Measurements from ENCODE around the gene MMP25. TPM values are rescaled to one million over a fixed set of nuclear protein-coding genes. Genes with fewer than 3 reads are reported as not detected.

Gene MMP25
- total RNA-seq, 1 experiment from 2014 or later, result 49.0 TPM

- CTCF ChIA-PET, result interaction anchor here (0.6 to 13.4 kb wide), 20 partner anchors 9 to 163 kb away, joined by 3 to 355 read pairs (median 6); partner anchors contain the start of genes CLDN6, CLDN9, HCFC1R1 and KREMEN2
- ATAC-seq, result peak; percentile 11
- peak overlapping the region; percentile 77; the same call in 1 of the 2 replicates for H3K27ac Mint-ChIP-seq
- no peak overlapping the region for H3K4me3 Mint-ChIP-seq
- H3K9me3 Mint-ChIP-seq, result no peaks in the 10 kb centered on the region
- no peaks in the 10 kb centered on the region for H3K27me3 Mint-ChIP-seq (ENCODE audit: low read depth)
- DNase-seq (ENCODE audit: low spot score), result peak; percentile 50
- no peaks in the 10 kb centered on the region for H3K36me3 Mint-ChIP-seq
- POLR2A ChIA-PET, result interaction anchor here (1.0 to 13.9 kb wide), 3 partner anchors 20 to 31 kb away, joined by 3 to 502 read pairs (median 3); partner anchors contain the start of genes CLDN6, HCFC1R1, THOC6 and TNFRSF12A
- peaks cover 14% of the 10 kb centered on the region for H3K4me1 Mint-ChIP-seq
- no peak for TF ChIP-seq GTF2I (CRISPR knock-in tag; conservative IDR thresholded peaks at IDR 0.05)
- TF ChIP-seq RELA (CRISPR knock-in tag; IDR thresholded peaks at IDR 0.05; ENCODE audit: borderline replicate concordance), result no peak
- no peak for TF ChIP-seq ZNF232 (CRISPR knock-in tag; IDR thresholded peaks at IDR 0.05)
- TF ChIP-seq USF1 (CRISPR knock-in tag; IDR thresholded peaks at IDR 0.05), result no peak
- TF ChIP-seq ZNF416 (CRISPR knock-in tag; IDR thresholded peaks at IDR 0.05), result no peak
- no peak for TF ChIP-seq ATF3 (CRISPR knock-in tag; conservative IDR thresholded peaks at IDR 0.05)
- TF ChIP-seq GABPB1 (CRISPR knock-in tag; IDR thresholded peaks at IDR 0.05), result no peak
- no peak for TF ChIP-seq ESRRA (CRISPR knock-in tag; IDR thresholded peaks at IDR 0.05; ENCODE audit: borderline replicate concordance)
- TF ChIP-seq PREB (CRISPR knock-in tag; IDR thresholded peaks at IDR 0.05; ENCODE audit: borderline replicate concordance), result no peak
- TF ChIP-seq ZNF423 (CRISPR knock-in tag; IDR thresholded peaks at IDR 0.05), result no peak
- TF ChIP-seq E2F1 (CRISPR knock-in tag; IDR thresholded peaks at IDR 0.05), result no peak
- no peak for TF ChIP-seq ZNF138 (CRISPR knock-in tag; conservative IDR thresholded peaks at IDR 0.05)
- no peak for TF ChIP-seq ARID4B (CRISPR knock-in tag; IDR thresholded peaks at IDR 0.05; ENCODE audit: borderline replicate concordance)
- TF ChIP-seq ZMAT4 (CRISPR knock-in tag; IDR thresholded peaks at IDR 0.05), result no peak
Measured at GRCh38 chr16:3001316-3001715, 45.0 kb upstream of the MMP25 start.

- peak; percentile 85 for ATAC-seq
- Mint-ChIP-seq H3K27ac (no peak overlapping the region), H3K4me1 (peaks cover 37% of the 10 kb centered on the region), H3K36me3 (no peaks in the 10 kb centered on the region), H3K27me3 (ENCODE audit: low read depth) (no peaks in the 10 kb centered on the region), H3K4me3 (peak overlapping the region; percentile 42), H3K9me3 (no peaks in the 10 kb centered on the region)
- ChIA-PET POLR2A (interaction anchor here (0.9 to 13.9 kb wide), 4 partner anchors 9 to 55 kb away, joined by 5 to 502 read pairs (median 10); partner anchors contain the start of genes CLDN6, CLDN9, HCFC1R1 and THOC6), CTCF (interaction anchor here (0.5 to 13.4 kb wide), 18 partner anchors 8 to 1966 kb away, joined by 3 to 360 read pairs (median 5); partner anchors contain the start of genes CLDN6, CLDN9, HCFC1R1 and KREMEN2)
- DNase-seq (ENCODE audit: low spot score), result peak; percentile 99
- TF ChIP-seq USF2 (CRISPR knock-in tag; IDR thresholded peaks at IDR 0.05) (peak; percentile 46), E2F4 (CRISPR knock-in tag; IDR thresholded peaks at IDR 0.05; ENCODE audit: borderline replicate concordance, low read depth) (no peak), ERG (CRISPR knock-in tag; IDR thresholded peaks at IDR 0.05) (no peak), ZMAT4 (CRISPR knock-in tag; IDR thresholded peaks at IDR 0.05) (no peak), MLX (CRISPR knock-in tag; IDR thresholded peaks at IDR 0.05) (no peak), MYBL2 (CRISPR knock-in tag; IDR thresholded peaks at IDR 0.05) (peak; percentile 34; the same call in 1 of the 2 replicates)
Measured at GRCh38 chr16:3003582-3004270, 42.6 kb upstream of the MMP25 start.

Data from WTC11 (cell line).